MM.1S (cell line): ENCODE results near the gene IREB2.

Experiments used
- CTCF ChIP-seq: fragments of 300-600 bp; sonication (generic); IDR thresholded peaks from 2 replicates; pipeline ENCODE4 v1.5.1; 2016; ENCODE audit warnings: antibody characterized with exemption, low read length, mixed read lengths
- EZH2phosphoT487 ChIP-seq: fragments of 300-600 bp; sonication (generic); IDR thresholded peaks from 2 replicates; pipeline ENCODE4 v1.6.1; 2018; ENCODE audit warnings: antibody characterized with exemption, low read length

- no peak for TF ChIP-seq CTCF
- TF ChIP-seq EZH2phosphoT487: no peak
Observed at GRCh38 chr15:78448441-78449219, 10.6 kb downstream of the IREB2 start.
